Eye (tissue), 1 donor: ENCODE results near the gene MTSS2.

Source experiments
- DNase-seq: peaks from one replicate; pipeline ENCODE4 v3.0.0-alpha.2; 2015

MTSS2 gene

DNA sequence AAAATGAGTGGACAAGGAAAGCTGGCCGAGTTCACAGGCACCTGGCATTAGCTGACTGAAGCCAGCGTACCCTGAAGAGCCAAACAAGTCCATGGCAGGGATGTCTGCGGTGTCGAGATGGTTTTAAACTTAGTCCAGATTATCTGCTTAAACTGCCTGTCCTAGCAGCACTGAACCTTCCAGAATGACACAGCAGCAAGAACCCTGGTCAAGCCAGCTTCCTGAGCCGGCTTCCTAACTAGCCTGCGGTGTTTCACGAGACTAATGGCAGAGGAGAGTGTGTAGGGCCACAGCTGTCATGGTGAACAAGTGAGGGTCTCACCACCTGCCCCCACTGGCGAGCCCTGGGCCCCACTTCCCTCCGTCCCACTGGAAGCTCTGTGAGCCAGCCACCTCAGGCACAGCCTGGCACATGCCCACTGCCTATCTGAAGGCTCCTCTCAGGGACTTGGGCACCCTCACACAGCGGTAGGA is 28.8 kb upstream of the MTSS2 start:
- DNase-seq = no peak

DNA sequence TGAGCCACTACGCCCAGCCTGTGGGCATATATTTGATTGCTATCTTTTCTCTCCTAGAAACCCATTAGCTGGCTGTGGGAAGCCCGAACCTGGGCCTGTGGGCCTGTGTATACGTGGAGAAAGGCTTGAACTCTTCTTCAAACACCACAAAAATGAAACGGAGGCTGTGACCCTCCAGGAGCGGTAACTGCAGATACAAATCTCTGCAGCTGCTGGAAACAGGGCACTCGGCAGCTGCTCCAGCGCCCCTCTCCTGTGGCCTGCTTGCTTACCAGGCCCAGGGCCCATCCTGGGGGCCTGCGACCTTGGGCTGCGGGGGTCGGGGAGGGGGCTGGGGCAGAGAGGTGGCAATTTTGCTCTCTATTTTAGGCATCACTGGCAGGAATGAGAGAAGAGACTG is 28.0 kb upstream of the MTSS2 start:
- DNase-seq = no peak

DNA sequence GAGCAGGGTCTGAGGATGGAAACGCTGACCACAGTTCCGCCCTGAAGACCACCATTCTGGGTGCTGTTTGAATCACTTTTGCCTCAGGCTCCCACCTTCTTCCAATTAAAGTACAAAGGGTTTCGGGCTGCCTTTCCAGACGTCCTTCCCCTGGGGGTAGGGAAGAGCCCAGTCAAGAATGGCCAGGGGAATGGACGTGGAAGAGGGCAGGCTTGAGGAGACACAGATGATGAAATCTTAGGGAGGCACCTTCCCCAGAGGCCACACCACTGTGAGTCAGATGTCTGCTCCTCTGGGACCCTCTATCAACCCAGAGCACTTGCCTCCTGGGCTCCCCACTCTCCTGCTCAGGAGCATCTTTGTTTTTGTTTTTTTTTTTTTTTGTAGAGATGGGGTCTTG is 27.5 kb upstream of the MTSS2 start:
- DNase-seq = no peak

DNA sequence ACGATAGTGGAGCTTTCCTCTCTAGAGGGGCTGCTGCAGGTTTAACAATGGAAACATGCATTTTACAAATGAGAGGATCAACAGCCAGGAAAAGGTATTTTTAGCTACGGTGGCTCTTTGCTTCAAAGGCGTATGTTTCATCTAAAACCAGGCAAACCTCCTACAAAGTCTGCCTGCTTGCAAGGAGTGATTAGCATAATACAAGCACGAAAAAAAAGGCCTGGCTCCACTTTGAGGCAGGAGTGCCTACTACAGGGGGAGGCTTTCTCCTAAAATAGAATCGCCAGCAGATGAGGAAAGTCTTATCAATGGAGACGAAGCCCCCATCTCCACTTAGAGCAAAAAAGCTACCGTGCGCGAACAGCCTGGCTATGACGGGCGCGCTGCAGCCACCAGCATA is 27.1 kb upstream of the MTSS2 start:
- no peak for DNase-seq

DNA sequence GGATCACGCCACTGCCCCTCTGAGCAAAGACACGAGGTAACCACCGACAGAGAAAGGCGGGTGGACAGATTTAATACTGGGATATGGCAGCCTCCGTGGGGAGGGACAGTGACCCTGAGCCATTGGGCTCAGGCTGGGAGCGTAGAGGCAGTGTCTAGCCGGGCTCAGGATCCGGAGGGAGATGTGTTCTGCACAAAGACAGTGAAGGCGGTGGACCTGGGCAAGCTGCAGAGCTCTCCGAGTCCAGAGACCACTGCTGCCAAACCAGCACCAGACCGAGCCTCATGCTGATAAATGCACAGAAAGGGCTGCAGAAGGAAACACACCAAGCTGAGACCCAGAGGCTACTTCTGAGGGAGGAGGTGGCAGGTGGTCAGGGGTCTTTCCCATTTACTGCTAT is 26.5 kb upstream of the MTSS2 start:
- DNase-seq = no peak

DNA sequence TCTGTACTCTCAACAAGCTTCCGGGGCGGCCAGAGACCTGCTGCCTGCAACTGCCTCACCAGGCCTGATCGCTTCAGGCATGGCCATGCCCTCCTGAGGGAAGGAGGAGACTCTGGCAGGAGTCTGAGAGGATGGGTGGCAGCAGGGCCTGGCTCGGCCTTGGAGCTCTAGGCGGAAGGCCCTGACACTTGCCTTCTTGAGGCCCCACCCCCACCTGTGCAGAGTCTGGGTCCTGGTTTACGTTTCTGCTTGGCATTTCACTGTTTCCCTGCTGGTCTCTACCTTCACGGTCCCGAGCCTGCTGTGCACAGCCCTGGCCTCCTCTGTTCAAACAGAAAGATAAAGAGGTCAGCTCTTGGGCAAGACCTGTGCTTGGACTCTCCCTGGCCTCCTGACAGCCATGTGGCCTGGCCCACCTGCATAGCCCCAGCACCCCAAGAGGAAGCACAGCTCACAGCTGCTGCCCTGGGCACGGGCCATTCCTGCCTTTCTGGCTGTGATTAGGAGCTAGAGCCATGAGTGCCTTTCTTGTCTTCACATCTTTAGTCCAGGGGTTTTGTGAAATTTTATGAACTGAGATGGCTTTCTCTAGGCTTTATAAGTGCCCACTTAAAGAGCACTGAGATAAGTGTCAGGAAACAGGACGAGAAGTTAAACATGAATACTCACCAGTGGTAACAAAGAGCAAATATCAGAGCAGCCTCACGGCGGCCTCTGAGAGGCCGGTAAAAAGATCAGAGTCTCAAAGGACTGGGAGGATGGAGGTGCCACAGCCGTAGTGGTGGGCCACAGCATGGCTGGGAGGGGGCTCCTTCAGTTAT is 25.6 kb upstream of the MTSS2 start:
- no peak for DNase-seq

DNA sequence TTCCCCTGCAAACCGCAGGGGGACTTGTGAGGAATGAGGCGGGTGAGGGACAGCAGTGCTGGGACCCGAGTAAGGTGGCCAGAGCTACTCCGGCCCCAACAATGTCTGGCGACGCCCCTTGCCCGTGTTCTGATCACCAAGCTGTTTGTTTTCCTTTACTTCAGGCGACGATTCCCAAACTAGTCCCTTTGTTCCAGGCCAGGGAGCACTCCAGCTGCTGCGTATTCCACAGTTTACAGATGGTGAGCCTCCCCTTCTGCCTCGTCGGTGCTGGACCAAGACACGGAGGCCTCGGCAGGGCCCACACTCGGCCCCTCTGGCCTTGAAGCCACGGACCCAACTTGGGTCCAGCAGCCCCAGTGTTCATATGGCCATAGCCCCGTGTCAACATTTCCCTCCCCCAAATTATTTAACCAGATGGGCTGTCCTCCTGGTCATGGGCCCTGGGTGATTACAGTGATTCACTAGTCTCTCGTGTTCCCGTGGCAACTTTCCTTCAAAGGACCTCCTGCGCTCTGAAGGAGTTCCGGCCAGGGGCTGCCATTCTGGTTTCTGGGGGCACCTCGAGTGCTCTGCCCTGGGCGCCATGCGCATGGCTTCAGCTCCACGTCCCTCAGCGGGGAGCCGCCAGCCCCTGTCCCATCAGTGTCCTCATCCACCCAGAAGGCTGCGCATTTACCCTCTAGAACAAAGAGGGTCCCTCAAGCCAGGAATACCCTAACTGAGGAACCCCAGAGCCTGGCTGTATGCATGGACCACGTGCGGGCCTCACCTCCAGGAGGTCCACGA is 24.8 kb upstream of the MTSS2 start:
- peak; percentile 41 for DNase-seq

DNA sequence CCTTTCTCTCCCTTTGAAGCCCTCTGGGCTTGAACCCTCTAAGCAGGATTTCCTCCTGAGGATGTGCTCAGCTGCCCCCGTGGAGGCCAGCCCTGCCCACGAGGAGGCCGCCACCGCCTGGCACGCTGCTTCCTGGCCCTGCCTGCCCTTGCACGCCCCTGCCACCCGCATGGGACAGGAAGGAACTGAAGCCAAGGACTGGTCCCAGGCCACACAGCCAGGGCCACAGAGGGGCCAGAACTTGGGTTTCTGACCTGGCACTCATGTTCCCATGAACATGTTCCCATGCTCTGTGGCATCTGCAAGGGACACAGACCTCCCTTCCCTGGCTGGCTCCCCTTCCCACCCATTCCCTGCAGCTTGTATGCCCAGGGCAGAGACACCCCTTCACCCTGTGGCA is 24.1 kb upstream of the MTSS2 start:
- DNase-seq = no peak

DNA sequence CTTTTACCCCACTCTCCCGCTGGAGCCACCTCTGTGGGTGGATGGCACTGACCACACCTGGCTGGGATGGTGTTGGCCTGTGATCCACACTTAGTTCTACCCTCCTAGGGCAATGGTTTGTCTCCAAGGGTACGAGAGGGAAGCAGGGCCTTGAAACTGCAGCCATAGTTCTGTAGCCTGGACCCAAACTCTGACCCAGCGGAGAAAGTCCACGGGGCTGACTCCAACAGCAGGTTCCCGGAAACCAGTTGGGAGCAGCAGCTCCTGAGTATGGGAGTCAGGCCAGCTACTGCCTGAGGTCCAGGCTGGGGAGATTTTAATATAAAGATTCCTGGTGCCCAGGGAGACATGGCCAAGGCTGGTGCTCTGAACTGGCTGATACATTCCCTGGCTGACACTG is 23.6 kb upstream of the MTSS2 start:
- no peak for DNase-seq

DNA sequence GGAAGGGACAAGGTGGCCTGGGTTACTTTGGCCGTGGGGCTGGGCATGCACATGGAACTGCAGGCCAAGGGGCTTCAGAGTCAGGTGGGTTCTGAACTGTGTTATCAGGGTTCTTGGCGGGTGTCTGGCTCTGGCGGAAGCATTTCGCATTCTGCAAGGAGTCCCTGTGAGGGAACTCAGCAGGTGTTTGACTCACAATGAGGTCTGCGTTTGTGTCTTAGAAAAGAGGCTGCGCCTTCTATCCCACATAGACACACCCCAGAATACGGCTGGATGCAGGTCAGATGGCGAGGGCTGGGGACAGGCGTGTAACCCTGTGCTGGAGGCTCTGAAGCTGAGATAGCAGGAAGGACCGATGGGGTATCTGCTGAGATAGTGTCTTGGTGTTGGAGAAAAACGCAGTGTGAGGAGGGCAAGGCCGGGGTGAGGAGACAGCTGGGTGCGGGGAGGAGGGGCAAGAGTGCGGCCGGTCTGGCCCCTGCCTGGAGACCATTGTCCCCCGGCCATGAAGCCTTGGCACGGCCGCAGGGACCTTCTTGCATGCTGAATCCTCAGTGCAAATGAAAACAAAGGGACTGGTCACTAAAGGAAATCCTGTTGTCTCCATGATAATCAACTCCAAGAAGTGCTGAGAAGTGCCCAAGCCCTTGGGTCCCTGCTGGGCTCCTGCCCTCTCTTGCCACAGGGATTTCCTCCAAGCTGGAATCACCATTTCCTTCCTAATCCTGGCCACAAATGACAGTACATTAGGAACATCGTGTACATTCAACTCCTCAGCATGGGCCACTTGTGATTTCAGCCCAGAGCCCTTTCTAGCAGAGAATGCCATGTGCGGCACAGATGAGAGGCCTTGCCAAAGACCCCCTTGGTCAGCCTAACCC is 22.8 kb upstream of the MTSS2 start:
- DNase-seq = no peak

DNA sequence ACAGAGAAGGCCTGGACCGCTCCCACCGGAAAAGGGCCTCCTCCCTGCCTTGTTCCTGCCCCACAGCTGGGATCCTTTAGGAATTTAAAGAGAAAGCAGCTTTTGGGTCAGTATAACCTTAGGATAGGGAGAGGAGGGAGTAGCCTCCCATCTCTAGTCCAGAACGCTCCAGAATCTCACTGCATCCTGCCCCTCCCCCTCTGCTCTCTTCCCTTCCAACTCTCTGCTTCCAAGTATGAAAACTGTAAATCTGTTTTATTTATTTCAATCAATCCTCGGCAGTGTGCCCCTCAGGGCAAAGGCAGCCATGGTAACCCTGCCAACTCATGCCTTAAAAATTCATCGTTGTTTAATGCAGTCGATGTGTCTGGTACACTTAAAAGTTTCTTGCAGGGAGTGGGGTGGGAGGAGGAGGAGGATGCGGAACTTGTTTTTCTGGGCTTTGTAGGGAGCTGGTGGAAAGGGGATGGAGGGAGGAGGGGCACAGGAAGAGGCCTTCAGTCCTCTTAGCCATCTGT is 21.2 kb upstream of the MTSS2 start:
- DNase-seq = peak; percentile 84

DNA sequence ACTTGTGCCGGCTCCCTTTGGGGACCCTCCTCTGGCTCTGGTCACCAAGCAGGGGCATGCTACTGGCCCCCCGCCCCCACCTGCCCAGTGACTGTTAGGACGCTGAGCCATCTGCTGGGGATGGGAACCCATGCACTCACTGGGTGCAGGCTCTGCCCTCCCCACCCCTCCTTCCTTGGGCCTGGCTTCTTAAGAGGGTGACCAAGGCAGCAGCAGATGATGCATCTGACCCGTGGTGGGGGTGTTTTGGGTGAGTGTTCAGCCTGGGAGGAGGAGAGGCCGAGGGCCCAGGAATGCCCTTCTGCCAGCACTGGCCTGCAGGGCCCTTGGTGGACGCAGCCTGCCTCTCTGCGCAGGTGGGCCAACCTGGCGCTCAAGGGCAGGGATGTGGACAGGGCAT is 19.2 kb upstream of the MTSS2 start:
- DNase-seq = no peak

DNA sequence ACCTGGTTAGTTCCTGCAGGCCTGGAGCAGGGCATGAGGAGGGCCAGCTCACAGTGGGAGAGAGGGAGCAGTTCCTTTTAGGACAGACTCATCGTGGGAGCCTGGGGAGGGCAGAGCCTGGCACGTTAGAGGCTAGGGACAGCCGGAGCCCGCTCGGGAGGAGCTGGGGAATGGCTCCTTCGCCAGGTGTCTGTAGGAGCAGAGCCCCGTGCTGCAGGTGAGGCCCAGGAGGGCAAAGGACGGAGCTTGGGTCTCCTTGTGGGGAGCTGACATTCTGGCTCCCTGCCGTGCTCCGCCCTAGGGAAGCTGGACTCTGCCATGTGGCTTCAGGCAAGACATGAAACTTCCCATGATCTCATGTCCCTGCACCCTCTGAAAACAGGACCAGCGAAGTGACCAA is 18.7 kb upstream of the MTSS2 start:
- no peak for DNase-seq

DNA sequence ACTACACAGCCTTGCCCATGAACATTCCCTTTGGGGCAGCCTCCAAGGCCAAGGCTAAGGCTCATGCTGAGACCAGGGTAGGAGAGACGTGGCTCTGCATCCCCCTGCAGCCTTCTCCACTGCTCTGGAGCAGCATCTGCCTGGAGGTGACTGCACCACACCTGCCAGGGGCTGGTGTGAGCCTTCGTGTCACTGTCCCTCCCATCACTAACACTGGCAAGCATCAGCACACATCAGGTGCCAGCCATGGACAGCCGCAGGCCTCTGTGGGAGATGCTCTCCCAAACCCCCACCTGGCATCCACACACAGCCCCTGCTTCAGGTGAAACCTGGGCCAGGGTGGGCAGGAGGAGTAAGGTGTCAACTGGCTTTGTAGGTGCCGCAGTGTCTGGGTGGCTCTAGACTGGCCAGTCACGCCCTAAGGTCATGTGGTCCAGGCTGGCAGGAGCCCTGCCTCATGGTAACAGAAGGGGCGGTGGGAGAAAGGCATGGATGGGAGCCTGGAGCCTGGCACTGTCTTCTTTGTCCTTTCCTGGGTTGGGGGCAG is 18.1 kb upstream of the MTSS2 start:
- no peak for DNase-seq

DNA sequence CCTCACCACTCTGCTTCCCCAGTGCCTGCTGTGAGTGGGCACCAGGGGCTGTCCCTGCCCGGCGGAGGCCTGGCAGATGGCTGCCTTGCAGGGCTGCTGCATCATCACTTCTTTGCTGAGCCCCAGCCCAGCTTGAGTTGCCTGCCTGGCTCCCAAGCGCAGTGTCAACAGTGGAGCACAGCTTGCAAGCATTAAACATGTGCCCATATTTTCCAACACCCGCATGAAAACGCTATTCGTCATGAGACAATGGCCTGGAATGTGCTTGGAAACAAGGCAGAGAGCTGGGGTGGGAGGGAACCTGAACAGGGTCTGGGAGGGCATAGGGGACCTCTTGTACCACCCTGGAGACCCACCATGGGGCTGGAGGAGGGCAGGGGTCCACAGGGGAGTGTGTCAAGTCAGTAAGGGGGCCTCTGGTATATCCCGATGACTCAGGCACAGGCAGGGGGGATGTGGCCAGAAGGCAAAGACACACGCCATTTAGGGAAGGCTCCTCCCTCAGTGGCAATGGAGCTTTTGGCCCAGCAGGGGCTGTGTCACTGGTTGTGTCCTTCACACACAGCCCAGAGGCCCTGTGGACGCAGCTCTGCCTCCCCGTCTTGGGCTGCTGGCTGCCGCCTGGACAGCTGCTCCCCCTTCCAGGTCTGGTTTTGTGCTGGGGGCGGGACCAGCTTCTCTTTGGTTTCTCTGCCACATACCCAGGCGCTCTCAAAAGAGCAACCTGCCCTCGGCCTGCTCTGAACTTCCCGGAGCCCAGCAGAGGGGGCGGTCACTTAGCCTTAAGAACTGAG is 17.4 kb upstream of the MTSS2 start:
- peak; percentile 88 for DNase-seq

DNA sequence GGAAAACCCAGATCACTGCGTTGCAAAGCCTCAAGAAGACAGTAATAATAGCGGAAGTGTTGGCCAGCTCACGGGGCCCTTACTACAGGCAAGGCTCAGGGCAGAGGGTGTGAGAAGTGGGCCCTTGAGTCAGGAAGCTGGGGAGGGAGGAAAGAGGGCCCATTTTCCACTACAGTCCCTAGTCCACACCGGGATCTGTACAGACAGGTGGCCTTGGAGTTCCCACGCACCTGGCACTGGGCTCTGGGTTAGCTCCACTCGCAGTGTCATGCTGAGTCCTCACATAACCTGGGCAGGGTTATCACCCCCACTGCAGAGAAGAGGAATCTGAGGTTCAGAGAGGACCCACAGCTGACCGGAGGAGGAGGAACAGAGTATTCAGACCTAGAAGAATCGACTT is 16.8 kb upstream of the MTSS2 start:
- DNase-seq = no peak

DNA sequence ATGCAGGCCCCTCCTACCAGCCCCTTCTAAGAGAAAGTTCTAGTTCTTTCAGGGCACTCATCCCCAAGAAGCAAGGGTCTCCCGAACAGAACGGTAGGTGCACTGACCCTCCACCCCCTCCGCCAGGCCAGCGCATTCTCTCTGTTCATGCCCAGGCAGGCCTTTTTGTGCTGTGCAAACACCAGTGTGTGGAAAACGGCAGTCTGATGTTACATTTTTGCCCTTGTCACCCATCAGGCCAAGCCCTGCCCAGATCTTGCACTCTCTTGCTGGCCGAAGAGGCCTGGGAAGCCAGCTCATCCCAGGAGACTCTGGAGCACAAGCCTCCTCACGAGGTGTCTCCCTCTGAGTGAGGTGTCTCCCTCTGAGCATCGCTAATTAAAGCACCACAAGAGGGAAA is 16.1 kb upstream of the MTSS2 start:
- DNase-seq = no peak

DNA sequence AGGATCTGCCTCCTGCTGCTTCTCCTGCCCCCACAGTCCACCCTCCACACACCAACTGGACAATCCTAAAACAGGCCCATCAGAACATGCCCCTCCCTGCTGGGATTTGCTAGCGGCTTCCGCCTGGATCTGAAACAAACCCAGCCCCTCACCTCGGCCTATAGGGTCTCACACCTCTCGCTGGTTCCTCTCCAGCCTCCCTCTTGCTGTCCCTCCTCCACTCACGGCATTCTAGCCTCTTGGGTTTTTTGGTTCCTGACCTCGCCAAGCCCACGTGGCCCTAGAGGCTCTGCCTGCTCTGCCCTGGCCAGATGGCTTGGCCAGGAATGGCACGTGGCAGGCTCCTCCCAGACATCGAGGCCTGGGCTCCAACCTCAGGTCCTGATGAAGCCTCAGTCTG is 15.7 kb upstream of the MTSS2 start:
- no peak for DNase-seq

DNA sequence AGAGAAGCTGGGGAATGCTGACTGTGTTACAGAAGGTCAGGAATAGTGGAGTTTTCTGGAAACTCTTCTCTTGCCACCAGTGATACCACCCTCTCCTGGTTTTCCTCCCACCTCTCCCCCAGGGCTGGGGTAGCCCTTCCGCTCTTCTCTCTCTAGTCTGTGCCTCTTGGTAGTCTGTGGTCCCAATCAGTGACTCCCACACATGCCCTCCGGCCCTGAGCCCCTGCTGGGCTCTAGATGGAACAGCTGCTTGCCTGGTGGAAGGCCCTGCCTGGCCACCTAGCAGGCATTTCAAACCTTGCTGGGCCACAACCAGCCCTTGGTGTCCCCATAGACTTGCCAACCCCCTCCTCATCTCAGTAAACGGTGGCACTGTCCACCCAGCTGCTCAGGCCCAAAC is 15.2 kb upstream of the MTSS2 start:
- DNase-seq = no peak

DNA sequence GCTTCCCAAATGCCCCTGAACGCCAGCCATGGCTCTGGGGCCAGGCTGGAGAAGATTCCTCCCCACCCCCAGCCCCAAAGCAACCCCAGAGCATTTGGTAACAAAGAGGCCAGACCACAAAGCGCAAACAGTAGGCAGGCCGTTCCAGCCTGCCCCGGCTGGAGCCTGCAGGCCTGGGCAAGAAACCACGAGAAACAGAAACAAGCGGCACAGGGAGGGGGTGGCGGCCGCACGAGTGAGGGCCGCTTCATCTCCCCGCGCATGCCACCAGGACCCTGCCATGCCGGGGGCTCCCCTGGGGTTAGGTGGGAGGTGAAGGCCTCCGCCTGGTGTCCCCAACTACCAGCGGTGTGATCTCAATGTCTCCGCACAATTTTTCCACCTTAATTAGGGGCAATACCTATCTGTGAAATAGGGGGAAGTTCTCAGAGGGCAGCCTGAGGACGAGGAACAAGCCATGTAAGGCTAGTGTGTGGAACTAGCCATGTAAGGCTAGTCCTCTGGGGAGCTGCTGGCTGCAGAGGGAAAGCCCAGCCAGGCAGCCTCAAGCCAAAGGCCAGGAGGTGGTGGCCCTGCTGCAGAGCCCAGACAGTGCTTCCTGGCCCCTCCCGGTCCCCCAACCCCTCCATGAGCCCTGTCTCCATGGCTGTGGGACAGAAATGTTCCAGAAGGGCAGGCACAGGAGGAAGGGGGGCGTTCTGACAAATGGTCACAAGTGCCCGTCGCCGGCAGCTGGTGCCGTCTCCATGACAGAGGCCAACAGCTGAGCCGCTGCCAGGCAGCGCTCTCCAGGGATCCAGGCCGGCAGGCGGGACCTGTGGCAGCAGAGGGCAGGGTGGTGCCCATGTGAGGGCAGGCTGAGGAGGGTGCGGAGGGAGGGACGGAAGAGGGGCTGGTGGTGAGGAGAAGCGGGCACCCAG is 14.5 kb upstream of the MTSS2 start:
- DNase-seq = no peak

DNA sequence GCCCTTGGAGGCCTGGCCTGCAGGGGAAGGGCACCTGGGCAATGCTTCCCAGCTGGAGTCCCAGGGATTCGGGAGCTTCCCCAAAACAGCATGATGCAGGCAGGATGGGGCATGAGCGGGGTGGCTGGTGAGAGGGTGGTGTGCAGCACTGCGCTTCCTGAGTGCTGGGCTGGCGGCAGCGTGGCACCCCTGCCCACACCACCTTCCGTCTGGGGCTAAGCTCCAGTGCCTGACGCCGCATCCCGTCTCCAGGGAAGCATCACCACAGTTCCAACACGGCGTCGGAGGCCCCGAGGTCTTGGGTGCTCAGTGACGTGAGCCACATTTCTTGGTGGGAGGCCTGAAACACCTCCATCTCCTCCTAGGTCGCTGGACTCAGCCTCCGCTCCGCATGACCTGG is 13.8 kb upstream of the MTSS2 start:
- DNase-seq = no peak
